GM23338 (cell line): ENCODE results near the gene ZNF311. TPM values are rescaled to one million over a fixed set of nuclear protein-coding genes. Genes with fewer than 3 reads are reported as not detected.

Experiments used
- ATAC-seq: fragments of 200-7000 bp; cut with Tn5 transposase; 3 replicates; pipeline ENCODE4 v1.9.1; 2020
- DNase-seq: peaks from one replicate; pipeline ENCODE4 v3.0.0-alpha.2; 2015; ENCODE audit warnings: low spot score
- H2AFZ ChIP-seq: fragments of 200-600 bp; sonication (generic); 2 replicates; pipeline ENCODE4 v1.8.0; 2016; ENCODE audit warnings: antibody characterized with exemption, mild to moderate bottlenecking, moderate library complexity
- H3F3A ChIP-seq: fragments of 200-600 bp; sonication (generic); replicated peaks from 2 replicates; pipeline ENCODE4 v1.8.0; 2017; ENCODE audit warnings: antibody characterized with exemption, mixed run types, low read depth
- H3K27ac ChIP-seq: fragments of 200-600 bp; sonication (generic); 2 replicates; pipeline ENCODE4 v1.6.1; 2016; ENCODE audit warnings: low read depth
- H3K27me3 ChIP-seq: fragments of 200-600 bp; sonication (generic); 2 replicates; pipeline ENCODE4 v1.8.0; 2016; ENCODE audit warnings: mild to moderate bottlenecking, mixed run types, moderate library complexity; ENCODE audit not compliant: insufficient read depth
- H3K36me3 ChIP-seq: fragments of 200-600 bp; sonication (generic); 2 replicates; pipeline ENCODE4 v1.8.0; 2016; ENCODE audit warnings: mild to moderate bottlenecking; ENCODE audit not compliant: insufficient read depth
- H3K4me1 ChIP-seq: fragments of 200-600 bp; sonication (generic); 2 replicates; pipeline ENCODE4 v1.8.0; 2016; ENCODE audit warnings: mild to moderate bottlenecking, moderate library complexity; ENCODE audit not compliant: insufficient read depth
- H3K4me2 ChIP-seq: fragments of 200-600 bp; sonication (generic); 2 replicates; pipeline ENCODE4 v1.7.1; 2017; ENCODE audit warnings: mixed run types
- H3K4me3 ChIP-seq: fragments of 200-600 bp; sonication (generic); 2 replicates; pipeline ENCODE4 v1.6.1; 2016; ENCODE audit warnings: mixed run types
- H3K79me2 ChIP-seq: fragments of 200-600 bp; sonication (generic); replicated peaks from 2 replicates; pipeline ENCODE4 v1.8.0; 2017; ENCODE audit warnings: mild to moderate bottlenecking; ENCODE audit not compliant: insufficient read depth
- H3K9me2 ChIP-seq: fragments of 200-600 bp; sonication (generic); 2 replicates; pipeline ENCODE4 v1.8.0; 2017; ENCODE audit not compliant: insufficient read depth
- H4K20me1 ChIP-seq: fragments of 200-600 bp; sonication (generic); replicated peaks from 2 replicates; pipeline ENCODE4 v1.8.0; 2017; ENCODE audit warnings: mild to moderate bottlenecking; ENCODE audit not compliant: insufficient read depth
- H3K27ac Mint-ChIP-seq: 2 replicates; pipeline ENCODE4 v1.8.0; 2020; ENCODE audit warnings: inconsistent platforms, mild to moderate bottlenecking, moderate library complexity, mixed read lengths
- H3K27me3 Mint-ChIP-seq: 3 replicates; pipeline ENCODE4 v1.8.0; 2022; ENCODE audit warnings: low read depth, mild to moderate bottlenecking, moderate library complexity, mixed read lengths, inconsistent platforms; ENCODE audit not compliant: insufficient read depth, poor library complexity
- H3K36me3 Mint-ChIP-seq: 3 replicates; pipeline ENCODE4 v1.8.0; 2021; ENCODE audit warnings: low read depth, mild to moderate bottlenecking, inconsistent platforms, moderate library complexity, mixed read lengths
- H3K4me1 Mint-ChIP-seq: 3 replicates; pipeline ENCODE4 v1.8.0; 2020; ENCODE audit warnings: mild to moderate bottlenecking, inconsistent platforms, mixed read lengths
- H3K4me3 Mint-ChIP-seq: 3 replicates; pipeline ENCODE4 v1.8.0; 2021; ENCODE audit warnings: moderate library complexity, mild to moderate bottlenecking, inconsistent platforms, mixed read lengths
- H3K9me3 Mint-ChIP-seq: 3 replicates; pipeline ENCODE4 v1.8.0; 2020; ENCODE audit warnings: moderate library complexity, mild to moderate bottlenecking, inconsistent platforms, mixed read lengths
- CREB1 ChIP-seq: fragments of 250-450 bp; sonication (Bioruptor Pico); IDR thresholded peaks from 2 replicates; pipeline ENCODE4 v1.5.0; 2020; ENCODE audit warnings: low read depth, mild to moderate bottlenecking, moderate library complexity
- ETS1 ChIP-seq: IDR thresholded peaks from 2 replicates; pipeline ENCODE4 v1.6.1; 2016; ENCODE audit warnings: antibody characterized with exemption
- EZH2 ChIP-seq: fragments of 200-600 bp; sonication (generic); IDR thresholded peaks from one replicate; pipeline ENCODE4 v1.8.0; 2017; ENCODE audit warnings: antibody characterized with exemption, mild to moderate bottlenecking, low read depth; ENCODE audit not compliant: unreplicated experiment
- EZH2phosphoT487 ChIP-seq: fragments of 200-600 bp; sonication (generic); IDR thresholded peaks from one replicate; pipeline ENCODE4 v1.8.1; 2018; ENCODE audit warnings: antibody characterized with exemption; ENCODE audit not compliant: unreplicated experiment
- JUNB ChIP-seq: IDR thresholded peaks from one replicate; pipeline ENCODE4 v1.6.1; 2016; ENCODE audit warnings: antibody characterized with exemption; ENCODE audit not compliant: unreplicated experiment
- NANOG ChIP-seq: IDR thresholded peaks from 2 replicates; pipeline ENCODE4 v1.6.1; 2016; ENCODE audit warnings: antibody characterized with exemption, borderline replicate concordance
- POLR2AphosphoS5 ChIP-seq: IDR thresholded peaks from 2 replicates; pipeline ENCODE4 v1.6.1; 2016; ENCODE audit warnings: antibody characterized with exemption, low read depth
- STAT1 ChIP-seq: IDR thresholded peaks from one replicate; pipeline ENCODE4 v1.6.1; 2016; ENCODE audit warnings: antibody characterized with exemption; ENCODE audit not compliant: unreplicated experiment
- ZNF114 ChIP-seq: fragments of 250-450 bp; sonication (Bioruptor Pico); IDR thresholded peaks from 2 replicates; pipeline ENCODE4 v1.5.0; 2020; ENCODE audit warnings: mild to moderate bottlenecking, moderate library complexity
- ZNF331 ChIP-seq: fragments of 250-450 bp; sonication (Bioruptor Pico); IDR thresholded peaks from 2 replicates; pipeline ENCODE4 v1.5.0; 2020; ENCODE audit warnings: low read depth, mild to moderate bottlenecking, moderate library complexity
- polyA plus RNA-seq: library from polyadenylated mRNA; unstranded; fragments of >200 nt; fragmentation: Nextera tagmentation; extraction: Ambion mirVana; gene quantifications from 2 replicates; pipeline ENCODE4 v1.2.1, GENCODE V29; 2016
- total RNA-seq: library from RNA; depleted of rRNA; stranded (reverse); fragments of >200 nt; shearing (Covaris generic); gene quantifications from 2 replicates; pipeline ENCODE4 v1.2.3, GENCODE V29; 2014
- TF ChIP-seq, protein P1 (sequence below), 2 experiments: fragments of 200-600 bp in 1 of 2; sonication (generic) in 1 of 2; conservative IDR thresholded peaks; 2 replicates each; pipeline versions ENCODE4 v1.5.1 to v1.6.1; 2016 to 2017; ENCODE audit warnings: antibody characterized with exemption in 2 of 2, low read depth in 2 of 2, mild to moderate bottlenecking in 2 of 2, moderate library complexity in 1 of 2
- TF ChIP-seq, protein P2 (sequence below): IDR thresholded peaks from one replicate; pipeline ENCODE4 v1.6.1; 2018; ENCODE audit warnings: antibody characterized with exemption; ENCODE audit not compliant: unreplicated experiment

Gene ZNF311
- total and polyA plus RNA-seq, 2 experiments from 2014 or later = 1.5 to 1.8 TPM

GRCh38 chr6:29009358-29009757, 4.2 kb upstream of the ZNF311 start:
- Mint-ChIP-seq H3K36me3 (no peaks in the 10 kb centered on the region), H3K4me3 (no peak overlapping the region), H3K4me1 (peaks cover 10% of the 10 kb centered on the region; the same call in 2 of the 3 replicates), H3K27me3 (peaks cover 21% of the 10 kb centered on the region), H3K27ac (no peak overlapping the region), H3K9me3 (no peaks in the 10 kb centered on the region)
- no peaks in the 10 kb centered on the region for H4K20me1 ChIP-seq
- H3K4me3 ChIP-seq = no peak overlapping the region
- ATAC-seq (no peak), DNase-seq (no peak)
- H3K9me2 ChIP-seq = no peaks in the 10 kb centered on the region
- TF ChIP-seq EZH2phosphoT487 (no peak), JUNB (no peak), ZNF114 (CRISPR knock-in tag) (no peak), ETS1 (no peak), CREB1 (CRISPR knock-in tag) (no peak), STAT1 (no peak), EZH2 (no peak), POLR2AphosphoS5 (no peak), NANOG (no peak), ZNF331 (no peak)
- TF ChIP-seq, protein P1, sequence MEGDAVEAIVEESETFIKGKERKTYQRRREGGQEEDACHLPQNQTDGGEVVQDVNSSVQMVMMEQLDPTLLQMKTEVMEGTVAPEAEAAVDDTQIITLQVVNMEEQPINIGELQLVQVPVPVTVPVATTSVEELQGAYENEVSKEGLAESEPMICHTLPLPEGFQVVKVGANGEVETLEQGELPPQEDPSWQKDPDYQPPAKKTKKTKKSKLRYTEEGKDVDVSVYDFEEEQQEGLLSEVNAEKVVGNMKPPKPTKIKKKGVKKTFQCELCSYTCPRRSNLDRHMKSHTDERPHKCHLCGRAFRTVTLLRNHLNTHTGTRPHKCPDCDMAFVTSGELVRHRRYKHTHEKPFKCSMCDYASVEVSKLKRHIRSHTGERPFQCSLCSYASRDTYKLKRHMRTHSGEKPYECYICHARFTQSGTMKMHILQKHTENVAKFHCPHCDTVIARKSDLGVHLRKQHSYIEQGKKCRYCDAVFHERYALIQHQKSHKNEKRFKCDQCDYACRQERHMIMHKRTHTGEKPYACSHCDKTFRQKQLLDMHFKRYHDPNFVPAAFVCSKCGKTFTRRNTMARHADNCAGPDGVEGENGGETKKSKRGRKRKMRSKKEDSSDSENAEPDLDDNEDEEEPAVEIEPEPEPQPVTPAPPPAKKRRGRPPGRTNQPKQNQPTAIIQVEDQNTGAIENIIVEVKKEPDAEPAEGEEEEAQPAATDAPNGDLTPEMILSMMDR (conservative IDR thresholded peaks at IDR 0.05; ENCODE audit: low read depth in 2 of 2) = no peak
- TF ChIP-seq, protein P2, sequence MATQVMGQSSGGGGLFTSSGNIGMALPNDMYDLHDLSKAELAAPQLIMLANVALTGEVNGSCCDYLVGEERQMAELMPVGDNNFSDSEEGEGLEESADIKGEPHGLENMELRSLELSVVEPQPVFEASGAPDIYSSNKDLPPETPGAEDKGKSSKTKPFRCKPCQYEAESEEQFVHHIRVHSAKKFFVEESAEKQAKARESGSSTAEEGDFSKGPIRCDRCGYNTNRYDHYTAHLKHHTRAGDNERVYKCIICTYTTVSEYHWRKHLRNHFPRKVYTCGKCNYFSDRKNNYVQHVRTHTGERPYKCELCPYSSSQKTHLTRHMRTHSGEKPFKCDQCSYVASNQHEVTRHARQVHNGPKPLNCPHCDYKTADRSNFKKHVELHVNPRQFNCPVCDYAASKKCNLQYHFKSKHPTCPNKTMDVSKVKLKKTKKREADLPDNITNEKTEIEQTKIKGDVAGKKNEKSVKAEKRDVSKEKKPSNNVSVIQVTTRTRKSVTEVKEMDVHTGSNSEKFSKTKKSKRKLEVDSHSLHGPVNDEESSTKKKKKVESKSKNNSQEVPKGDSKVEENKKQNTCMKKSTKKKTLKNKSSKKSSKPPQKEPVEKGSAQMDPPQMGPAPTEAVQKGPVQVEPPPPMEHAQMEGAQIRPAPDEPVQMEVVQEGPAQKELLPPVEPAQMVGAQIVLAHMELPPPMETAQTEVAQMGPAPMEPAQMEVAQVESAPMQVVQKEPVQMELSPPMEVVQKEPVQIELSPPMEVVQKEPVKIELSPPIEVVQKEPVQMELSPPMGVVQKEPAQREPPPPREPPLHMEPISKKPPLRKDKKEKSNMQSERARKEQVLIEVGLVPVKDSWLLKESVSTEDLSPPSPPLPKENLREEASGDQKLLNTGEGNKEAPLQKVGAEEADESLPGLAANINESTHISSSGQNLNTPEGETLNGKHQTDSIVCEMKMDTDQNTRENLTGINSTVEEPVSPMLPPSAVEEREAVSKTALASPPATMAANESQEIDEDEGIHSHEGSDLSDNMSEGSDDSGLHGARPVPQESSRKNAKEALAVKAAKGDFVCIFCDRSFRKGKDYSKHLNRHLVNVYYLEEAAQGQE = no peak
- H3K4me1 ChIP-seq = 0 out of 2 replicates have a peak, but pooled peaks cover 3% of the 10 kb centered on the region
- no peak overlapping the region for H3K27ac ChIP-seq
- no peaks in the 10 kb centered on the region for H3K79me2 ChIP-seq
- H3F3A ChIP-seq = no peaks in the 10 kb centered on the region
- no peak overlapping the region for H3K4me2 ChIP-seq
- H2AFZ ChIP-seq = no peak overlapping the region
- peaks cover 49% of the 10 kb centered on the region for H3K27me3 ChIP-seq
- H3K36me3 ChIP-seq = no peaks in the 10 kb centered on the region
